Spinal cord (tissue), 10 donors: ENCODE results near the gene NAV2. TPM values are rescaled to one million over a fixed set of nuclear protein-coding genes. Genes with fewer than 3 reads are reported as not detected.

Experiments
- DNase-seq, 6 donors: peaks; one replicate each; pipeline versions ENCODE4 v3.0.0 to v3.0.0-alpha.2; 2013 to 2015; ENCODE audit warnings: low spot score in 6 of 6, low read depth in 4 of 6
- H3K27ac ChIP-seq: one replicate; pipeline ENCODE4 v1.5.1; 2013; ENCODE audit warnings: low read depth, low read length, control low read depth
- H3K27me3 ChIP-seq: one replicate; pipeline ENCODE4 v1.6.1; 2013; ENCODE audit warnings: low read length; ENCODE audit not compliant: control insufficient read depth, insufficient read depth
- H3K36me3 ChIP-seq: one replicate; pipeline ENCODE4 v1.6.1; 2013; ENCODE audit warnings: low read length; ENCODE audit not compliant: control insufficient read depth, insufficient read depth
- H3K4me1 ChIP-seq: one replicate; pipeline ENCODE4 v1.6.1; 2013; ENCODE audit warnings: low read length; ENCODE audit not compliant: control insufficient read depth, insufficient read depth
- H3K4me3 ChIP-seq: one replicate; pipeline ENCODE4 v1.5.1; 2013; ENCODE audit warnings: low read depth, low read length, control low read depth
- H3K9me3 ChIP-seq: one replicate; pipeline ENCODE4 v1.6.1; 2013; ENCODE audit warnings: low read length; ENCODE audit not compliant: control insufficient read depth, insufficient read depth
- WGBS: methylation state at CpG from one replicate; pipeline ENCODE4 v1.1.5; 2013; ENCODE audit warnings: missing lambda C conversion rate; ENCODE audit not compliant: insufficient coverage; 5-methylcytosine and 5-hydroxymethylcytosine counted together
- polyA plus RNA-seq, 2 donors: library from polyadenylated mRNA; unstranded; fragments of 120-200 nt; gene quantifications; one replicate each; pipeline ENCODE4 v1.2.1, GENCODE V29; 2013; ENCODE audit not compliant: insufficient read length in 2 of 2
- total RNA-seq, 2 donors: library from RNA; depleted of rRNA in 1 of 2; stranded (reverse); fragments of 120-200 nt in 1 of 2; fragments of >200 nt in 1 of 2; gene quantifications; one replicate each; pipeline versions ENCODE4 v1.2.3 to v1.2.4, GENCODE V29; 2013 to 2014
- donor health status: healthy.

NAV2 gene
- total and polyA plus RNA-seq, 4 donors = 23.4 to 50.1 (median 30.4) TPM

- H3K27me3 ChIP-seq = no peaks in the 10 kb centered on the region
- no peak overlapping the region for H3K4me3 ChIP-seq
- no peaks in the 10 kb centered on the region for H3K36me3 ChIP-seq
- 43% methylated on average over 2 of the region's 2 CpGs for WGBS
- DNase-seq = no peak
- no peak overlapping the region for H3K27ac ChIP-seq
- H3K4me1 ChIP-seq = peaks cover 3% of the 10 kb centered on the region
- H3K9me3 ChIP-seq = no peaks in the 10 kb centered on the region
Observed at GRCh38 chr11:20014067-20014402, 301.4 kb downstream of the NAV2 start.

- peaks cover 3% of the 10 kb centered on the region for H3K4me1 ChIP-seq
- H3K27ac ChIP-seq = no peak overlapping the region
- H3K36me3 ChIP-seq = no peaks in the 10 kb centered on the region
- H3K27me3 ChIP-seq = no peaks in the 10 kb centered on the region
- no peak for DNase-seq
- no peak overlapping the region for H3K4me3 ChIP-seq
- whole genome bisulfite sequencing = 53% methylated on average over 2 of the region's 3 CpGs
- no peaks in the 10 kb centered on the region for H3K9me3 ChIP-seq
Observed at GRCh38 chr11:20015101-20015500, 302.5 kb downstream of the NAV2 start.

- 72% methylated on average over 11 of the region's 14 CpGs for WGBS
- H3K27ac ChIP-seq = no peak overlapping the region
Observed at GRCh38 chr11:20015529-20016427, 303.1 kb downstream of the NAV2 start.

GRCh38 chr11:20016526-20016925, 303.9 kb downstream of the NAV2 start:
- no peak for DNase-seq
- Histone ChIP-seq H3K4me3 (no peak overlapping the region), H3K4me1 (peaks cover 5% of the 10 kb centered on the region), H3K27ac (no peak overlapping the region), H3K27me3 (no peaks in the 10 kb centered on the region), H3K9me3 (no peaks in the 10 kb centered on the region), H3K36me3 (no peaks in the 10 kb centered on the region)
- WGBS = 90% methylated on average over 1 of the region's 3 CpGs

More at GRCh38 chr11:20015529-20016427, 303.1 kb downstream of the NAV2 start:
- Histone ChIP-seq H3K27me3 (no peaks in the 10 kb centered on the region), H3K9me3 (no peaks in the 10 kb centered on the region), H3K4me1 (peaks cover 3% of the 10 kb centered on the region), H3K4me3 (no peak overlapping the region), H3K36me3 (no peaks in the 10 kb centered on the region)
- DNase-seq = no peak

GRCh38 chr11:20017320-20017719, 304.7 kb downstream of the NAV2 start:
- Histone ChIP-seq H3K36me3 (no peaks in the 10 kb centered on the region), H3K4me1 (peaks cover 9% of the 10 kb centered on the region), H3K4me3 (no peak overlapping the region), H3K27ac (no peak overlapping the region), H3K27me3 (no peaks in the 10 kb centered on the region), H3K9me3 (no peaks in the 10 kb centered on the region)
- no peak for DNase-seq
- 90% methylated on average over 2 of the region's 4 CpGs for WGBS

GRCh38 chr11:20020198-20020597, 307.6 kb downstream of the NAV2 start:
- WGBS = 76% methylated on average over 3 of the region's 3 CpGs
- no peak overlapping the region for H3K27ac ChIP-seq
- no peak for DNase-seq
- H3K9me3 ChIP-seq = no peaks in the 10 kb centered on the region
- no peak overlapping the region for H3K4me3 ChIP-seq
- peaks cover 24% of the 10 kb centered on the region for H3K4me1 ChIP-seq
- H3K27me3 ChIP-seq = no peaks in the 10 kb centered on the region
- H3K36me3 ChIP-seq = no peaks in the 10 kb centered on the region

- Histone ChIP-seq H3K36me3 (no peaks in the 10 kb centered on the region), H3K4me1 (peaks cover 27% of the 10 kb centered on the region), H3K27me3 (no peaks in the 10 kb centered on the region), H3K4me3 (no peak overlapping the region), H3K27ac (no peak overlapping the region), H3K9me3 (no peaks in the 10 kb centered on the region)
- WGBS = 84% methylated on average over 4 of the region's 4 CpGs
- DNase-seq = no peak
Observed at GRCh38 chr11:20020716-20021115, 308.1 kb downstream of the NAV2 start.

GRCh38 chr11:20021212-20021611, 308.6 kb downstream of the NAV2 start:
- Histone ChIP-seq H3K4me1 (peaks cover 27% of the 10 kb centered on the region), H3K27ac (no peak overlapping the region), H3K9me3 (no peaks in the 10 kb centered on the region), H3K27me3 (no peaks in the 10 kb centered on the region), H3K36me3 (no peaks in the 10 kb centered on the region), H3K4me3 (no peak overlapping the region)
- no peak for DNase-seq
- WGBS = no CpG with 5 or more reads among the region's 4 CpGs

GRCh38 chr11:20021771-20022362, 309.2 kb downstream of the NAV2 start:
- no peaks in the 10 kb centered on the region for H3K9me3 ChIP-seq
- WGBS = no CpG with 5 or more reads among the region's 4 CpGs
- no peak for DNase-seq
- H3K27me3 ChIP-seq = no peaks in the 10 kb centered on the region
- H3K4me1 ChIP-seq = peaks cover 27% of the 10 kb centered on the region
- H3K27ac ChIP-seq = no peak overlapping the region
- H3K4me3 ChIP-seq = no peak overlapping the region
- H3K36me3 ChIP-seq = no peaks in the 10 kb centered on the region
